ENCODE measurements around the gene THAP5. TPM values are rescaled to one million over a fixed set of nuclear protein-coding genes. Genes with fewer than 3 reads are reported as not detected.

The THAP5 gene
- total and polyA plus RNA-seq, 12 donors: 5.9 to 58.3 (median 26.7) TPM

GRCh38 chr7:108535257-108535656 is 34.2 kb downstream of the THAP5 start:
- intact Hi-C loops (cut with DNase I): no loop called here
- no peak for DNase-seq
- Histone ChIP-seq H3K9me3 (replicated peaks in 1 of 3) (no peaks in the 10 kb centered on the region), H3K27me3 (no peaks in the 10 kb centered on the region), H3K27ac (no peak overlapping the region), H3K4me3 (no peak overlapping the region), H3K4me1 (replicated peaks in 1 of 2) (no peaks in the 10 kb centered on the region), H3K36me3 (replicated peaks in 1 of 2) (no peaks in the 10 kb centered on the region)
- TF ChIP-seq CTCF (IDR thresholded peaks at IDR 0.05) (no peak), POLR2A (IDR thresholded peaks at IDR 0.05) (no peak)
- 59 to 81% (median 75%) methylated on average over 5 of the region's 5 CpGs for WGBS, 4 donors

GRCh38 chr7:108533712-108534111 is 35.8 kb downstream of the THAP5 start:
- no peak overlapping the region for H3K4me3 ChIP-seq
- H3K27ac ChIP-seq: no peak overlapping the region
- intact Hi-C loops (cut with DNase I): no loop called here
- no peak for DNase-seq
- WGBS, 4 donors: 93 to 99% (median 99%) methylated on average over 3 of the region's 3 CpGs
- H3K27me3 ChIP-seq: no peaks in the 10 kb centered on the region
- no peaks in the 10 kb centered on the region for H3K9me3 ChIP-seq (replicated peaks in 1 of 3)
- no peaks in the 10 kb centered on the region for H3K4me1 ChIP-seq (replicated peaks in 1 of 2)
- H3K36me3 ChIP-seq (replicated peaks in 1 of 2): no peaks in the 10 kb centered on the region
- no peak for TF ChIP-seq CTCF (IDR thresholded peaks at IDR 0.05)

GRCh38 chr7:108529341-108529740 is 40.2 kb downstream of the THAP5 start:
- intact Hi-C loops (cut with DNase I): no loop called here
- peaks cover 9 to 13% of the 10 kb centered on the region in 2 donors for H3K4me1 ChIP-seq (replicated peaks in 1 of 2)
- H3K9me3 ChIP-seq (replicated peaks in 1 of 3): no peaks in the 10 kb centered on the region
- no peak overlapping the region for H3K27ac ChIP-seq
- H3K36me3 ChIP-seq (replicated peaks in 1 of 2): no peaks in the 10 kb centered on the region
- H3K27me3 ChIP-seq: no peaks in the 10 kb centered on the region
- TF ChIP-seq CTCF (IDR thresholded peaks at IDR 0.05) (no peak), POLR2A (IDR thresholded peaks at IDR 0.05) (no peak)
- WGBS, 4 donors: 83 to 92% (median 86%) methylated on average over 3 of the region's 3 CpGs
- no peak overlapping the region for H3K4me3 ChIP-seq
- DNase-seq: no peak

- no peak for TF ChIP-seq POLR2A (IDR thresholded peaks at IDR 0.05)
- no peak for TF ChIP-seq CTCF (IDR thresholded peaks at IDR 0.05)
- no peaks in the 10 kb centered on the region for H3K9me3 ChIP-seq (replicated peaks in 1 of 3)
- no peak overlapping the region for H3K27ac ChIP-seq
- WGBS, 4 donors: 93 to 96% (median 94%) methylated on average over 6 of the region's 6 CpGs
- H3K27me3 ChIP-seq: no peaks in the 10 kb centered on the region
- peaks cover 18 to 20% of the 10 kb centered on the region in 2 donors for H3K4me1 ChIP-seq (replicated peaks in 1 of 2)
- DNase-seq: no peak
- intact Hi-C loops (cut with DNase I): no loop called here
- no peaks in the 10 kb centered on the region for H3K36me3 ChIP-seq (replicated peaks in 1 of 2)
- H3K4me3 ChIP-seq: no peak overlapping the region
These were observed 41.3 kb downstream of the THAP5 start for GRCh38 chr7:108528183-108528712.
